Measurements from ENCODE around the gene SLX9.

DNA sequence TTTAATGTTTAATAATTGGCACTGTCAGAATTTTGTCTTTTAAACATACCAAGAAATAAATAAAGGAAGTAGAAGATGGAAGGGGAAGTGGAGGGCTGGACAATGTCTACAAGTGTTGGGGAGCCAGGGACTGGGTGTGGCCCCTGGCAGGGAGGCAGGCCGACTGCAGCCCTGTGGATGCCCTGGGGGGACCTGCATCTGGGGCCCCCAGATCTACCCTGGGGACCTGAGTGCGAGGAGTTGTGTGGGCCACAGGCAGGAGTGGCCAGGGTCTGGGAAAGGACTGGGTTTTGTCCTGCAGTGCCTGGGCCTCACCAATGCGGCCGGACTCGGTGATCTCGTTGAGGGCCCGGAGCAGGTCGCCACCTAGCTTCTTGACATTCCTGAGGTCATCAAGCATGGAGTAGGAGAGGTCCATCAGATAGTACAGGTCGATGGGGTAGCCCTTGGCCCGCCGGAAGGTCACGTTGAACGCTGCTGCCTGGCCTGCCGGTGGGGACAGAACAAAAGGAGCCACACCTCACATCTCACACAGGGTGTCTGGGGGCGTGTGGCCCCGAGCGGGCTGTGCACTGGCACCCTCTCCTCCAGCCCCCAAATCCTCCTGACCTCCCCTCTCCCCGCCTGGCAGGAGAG is 36.7 kb upstream of the SLX9 start:
- no peak for TF ChIP-seq POLR2AphosphoS5 (IDR thresholded peaks at IDR 0.05)
- TF ChIP-seq, protein P1, sequence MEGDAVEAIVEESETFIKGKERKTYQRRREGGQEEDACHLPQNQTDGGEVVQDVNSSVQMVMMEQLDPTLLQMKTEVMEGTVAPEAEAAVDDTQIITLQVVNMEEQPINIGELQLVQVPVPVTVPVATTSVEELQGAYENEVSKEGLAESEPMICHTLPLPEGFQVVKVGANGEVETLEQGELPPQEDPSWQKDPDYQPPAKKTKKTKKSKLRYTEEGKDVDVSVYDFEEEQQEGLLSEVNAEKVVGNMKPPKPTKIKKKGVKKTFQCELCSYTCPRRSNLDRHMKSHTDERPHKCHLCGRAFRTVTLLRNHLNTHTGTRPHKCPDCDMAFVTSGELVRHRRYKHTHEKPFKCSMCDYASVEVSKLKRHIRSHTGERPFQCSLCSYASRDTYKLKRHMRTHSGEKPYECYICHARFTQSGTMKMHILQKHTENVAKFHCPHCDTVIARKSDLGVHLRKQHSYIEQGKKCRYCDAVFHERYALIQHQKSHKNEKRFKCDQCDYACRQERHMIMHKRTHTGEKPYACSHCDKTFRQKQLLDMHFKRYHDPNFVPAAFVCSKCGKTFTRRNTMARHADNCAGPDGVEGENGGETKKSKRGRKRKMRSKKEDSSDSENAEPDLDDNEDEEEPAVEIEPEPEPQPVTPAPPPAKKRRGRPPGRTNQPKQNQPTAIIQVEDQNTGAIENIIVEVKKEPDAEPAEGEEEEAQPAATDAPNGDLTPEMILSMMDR (IDR thresholded peaks at IDR 0.05) = no peak
